HEK293 (cell line): ENCODE measurements around the gene VOPP1.

ENCODE experiments used
- CTCF ChIA-PET: fragments of 350-600 bp; formaldehyde crosslinking; extraction: SDS; loops from one replicate; lab custom pipeline; 2021; ENCODE audit warnings: antibody characterized with exemption; lab: Yijun Ruan, JAX
- POLR2A ChIA-PET: fragments of 300-600 bp; formaldehyde crosslinking; extraction: SDS; loops from one replicate; lab custom pipeline; 2020; ENCODE audit warnings: antibody characterized with exemption, inconsistent platforms; lab: Yijun Ruan, JAX
- H3K27ac ChIP-seq: fragments of 200-500 bp; sonication (Bioruptor generic); 2 replicates; pipeline ENCODE4 v1.5.1; 2014; ENCODE audit warnings: low read depth, low read length, control low read depth, inconsistent platforms; ENCODE audit errors: extremely low read depth
- H3K36me3 ChIP-seq, 2 experiments: fragments of 200-500 bp in 1 of 2; sonication (Bioruptor generic) in 1 of 2; 1 replicate in 1 of 2; 2 replicates in 1 of 2; pipeline ENCODE4 v1.5.1; 2014 to 2017; ENCODE audit warnings: inconsistent platforms in 2 of 2, low read length in 2 of 2; ENCODE audit not compliant: control insufficient read depth in 2 of 2, insufficient read depth in 1 of 2
- H3K4me1 ChIP-seq: fragments of 200-500 bp; sonication (Bioruptor generic); 2 replicates; pipeline ENCODE4 v1.5.1; 2014; ENCODE audit warnings: mild to moderate bottlenecking, low read length, inconsistent platforms; ENCODE audit not compliant: control insufficient read depth, insufficient read depth
- H3K4me3 ChIP-seq: 2 replicates; pipeline ENCODE4 v1.5.1; 2011; ENCODE audit warnings: low read depth, mild to moderate bottlenecking, control low read depth, low read length, moderate library complexity
- H3K9me3 ChIP-seq: fragments of 200-500 bp; sonication (Bioruptor generic); 2 replicates; pipeline ENCODE4 v1.5.1; 2014; ENCODE audit warnings: low read depth, low read length, inconsistent platforms; ENCODE audit not compliant: control insufficient read depth, insufficient read depth
- PRDM1 ChIP-seq: fragments of 450-650 bp; formaldehyde crosslinking; IDR thresholded peaks from 2 replicates; pipeline ENCODE4; 2016; ENCODE audit warnings: missing biosample characterization, missing genetic modification characterization
- SCRT1 ChIP-seq: fragments of 450-650 bp; formaldehyde crosslinking; IDR thresholded peaks from 2 replicates; pipeline ENCODE4 v1.5.1; 2016; ENCODE audit warnings: missing biosample characterization, missing genetic modification characterization, borderline replicate concordance
- SP2 ChIP-seq: fragments of 450-650 bp; formaldehyde crosslinking; IDR thresholded peaks from 2 replicates; pipeline ENCODE4 v1.5.1; 2016; ENCODE audit warnings: missing biosample characterization, missing genetic modification characterization
- ZBTB1 ChIP-seq: fragments of 450-650 bp; formaldehyde crosslinking; IDR thresholded peaks from 2 replicates; pipeline ENCODE4 v1.5.1; 2016; ENCODE audit warnings: missing biosample characterization, missing genetic modification characterization
- ZEB2 ChIP-seq: fragments of 450-650 bp; formaldehyde crosslinking; IDR thresholded peaks from 2 replicates; pipeline ENCODE4 v1.5.1; 2016; ENCODE audit warnings: missing biosample characterization, missing genetic modification characterization
- ZNF155 ChIP-seq: fragments of 450-650 bp; formaldehyde crosslinking; IDR thresholded peaks from 2 replicates; pipeline ENCODE4 v1.5.1; 2016; ENCODE audit warnings: missing biosample characterization, missing genetic modification characterization
- ZNF16 ChIP-seq: fragments of 450-650 bp; formaldehyde crosslinking; IDR thresholded peaks from 2 replicates; pipeline ENCODE4 v1.5.1; 2016; ENCODE audit warnings: low read depth, missing biosample characterization, missing genetic modification characterization
- ZNF202 ChIP-seq: fragments of 450-650 bp; formaldehyde crosslinking; IDR thresholded peaks from 2 replicates; pipeline ENCODE4 v1.5.1; 2016; ENCODE audit warnings: missing biosample characterization, missing genetic modification characterization, borderline replicate concordance
- ZNF211 ChIP-seq: fragments of 450-650 bp; formaldehyde crosslinking; IDR thresholded peaks from 2 replicates; pipeline ENCODE4 v1.5.1; 2016; ENCODE audit warnings: low read depth, missing biosample characterization, missing genetic modification characterization
- ZNF23 ChIP-seq: fragments of 450-650 bp; formaldehyde crosslinking; IDR thresholded peaks from 2 replicates; pipeline ENCODE4 v1.5.1; 2016; ENCODE audit warnings: missing biosample characterization, missing genetic modification characterization, borderline replicate concordance
- ZNF292 ChIP-seq: fragments of 450-650 bp; formaldehyde crosslinking; IDR thresholded peaks from 2 replicates; pipeline ENCODE4 v1.5.1; 2016; ENCODE audit warnings: low read depth, missing biosample characterization, missing genetic modification characterization, borderline replicate concordance
- ZNF311 ChIP-seq: fragments of 450-650 bp; formaldehyde crosslinking; IDR thresholded peaks from 2 replicates; pipeline ENCODE4 v1.5.1; 2017; ENCODE audit warnings: missing biosample characterization, missing genetic modification characterization, borderline replicate concordance
- ZNF571 ChIP-seq: fragments of 450-650 bp; formaldehyde crosslinking; IDR thresholded peaks from 2 replicates; pipeline ENCODE4 v1.5.0; 2017; ENCODE audit warnings: missing biosample characterization, missing genetic modification characterization
- ZNF585B ChIP-seq: fragments of 450-650 bp; formaldehyde crosslinking; IDR thresholded peaks from 2 replicates; pipeline ENCODE4 v1.5.1; 2016; ENCODE audit warnings: missing biosample characterization, missing genetic modification characterization
- ZNF776 ChIP-seq: fragments of 450-650 bp; formaldehyde crosslinking; IDR thresholded peaks from 2 replicates; pipeline ENCODE4 v1.5.0; 2017; ENCODE audit warnings: missing biosample characterization, missing genetic modification characterization, borderline replicate concordance
- ZSCAN4 ChIP-seq: fragments of 450-650 bp; formaldehyde crosslinking; IDR thresholded peaks from 2 replicates; pipeline ENCODE4 v1.5.1; 2017; ENCODE audit warnings: missing biosample characterization, missing genetic modification characterization
- TF ChIP-seq, protein P1 (sequence below): fragments of 450-650 bp; IDR thresholded peaks from 2 replicates; pipeline ENCODE4 v1.5.1; 2018; ENCODE audit warnings: missing biosample characterization, mild to moderate bottlenecking, missing genetic modification characterization
- TF ChIP-seq, protein P2 (sequence below): fragments of 450-650 bp; formaldehyde crosslinking; IDR thresholded peaks from 2 replicates; pipeline ENCODE4 v1.5.1; 2016; ENCODE audit warnings: missing biosample characterization, missing genetic modification characterization

The VOPP1 gene

GRCh38 chr7:55457801-55458200, 114.5 kb downstream of the VOPP1 start:
- no peaks in the 10 kb centered on the region for H3K36me3 ChIP-seq
- H3K9me3 ChIP-seq: no peaks in the 10 kb centered on the region; the same call in 1 of the 2 replicates
- TF ChIP-seq, protein P1, sequence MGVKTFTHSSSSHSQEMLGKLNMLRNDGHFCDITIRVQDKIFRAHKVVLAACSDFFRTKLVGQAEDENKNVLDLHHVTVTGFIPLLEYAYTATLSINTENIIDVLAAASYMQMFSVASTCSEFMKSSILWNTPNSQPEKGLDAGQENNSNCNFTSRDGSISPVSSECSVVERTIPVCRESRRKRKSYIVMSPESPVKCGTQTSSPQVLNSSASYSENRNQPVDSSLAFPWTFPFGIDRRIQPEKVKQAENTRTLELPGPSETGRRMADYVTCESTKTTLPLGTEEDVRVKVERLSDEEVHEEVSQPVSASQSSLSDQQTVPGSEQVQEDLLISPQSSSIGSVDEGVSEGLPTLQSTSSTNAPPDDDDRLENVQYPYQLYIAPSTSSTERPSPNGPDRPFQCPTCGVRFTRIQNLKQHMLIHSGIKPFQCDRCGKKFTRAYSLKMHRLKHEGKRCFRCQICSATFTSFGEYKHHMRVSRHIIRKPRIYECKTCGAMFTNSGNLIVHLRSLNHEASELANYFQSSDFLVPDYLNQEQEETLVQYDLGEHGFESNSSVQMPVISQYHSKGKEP (tag by site-specific recombination): no peak
- TF ChIP-seq ZNF292 (tag by site-specific recombination) (no peak), ZBTB1 (tag by site-specific recombination) (no peak), ZNF202 (tag by site-specific recombination) (no peak), SCRT1 (tag by site-specific recombination) (no peak), ZNF16 (tag by site-specific recombination) (no peak), PRDM1 (tag by site-specific recombination) (no peak), ZNF311 (tag by site-specific recombination) (no peak), ZNF585B (tag by site-specific recombination) (no peak), ZSCAN4 (tag by site-specific recombination) (no peak), SP2 (tag by site-specific recombination) (no peak), ZNF155 (tag by site-specific recombination) (no peak), ZNF23 (tag by site-specific recombination) (no peak), ZNF211 (tag by site-specific recombination) (no peak)
- TF ChIP-seq, protein P2, sequence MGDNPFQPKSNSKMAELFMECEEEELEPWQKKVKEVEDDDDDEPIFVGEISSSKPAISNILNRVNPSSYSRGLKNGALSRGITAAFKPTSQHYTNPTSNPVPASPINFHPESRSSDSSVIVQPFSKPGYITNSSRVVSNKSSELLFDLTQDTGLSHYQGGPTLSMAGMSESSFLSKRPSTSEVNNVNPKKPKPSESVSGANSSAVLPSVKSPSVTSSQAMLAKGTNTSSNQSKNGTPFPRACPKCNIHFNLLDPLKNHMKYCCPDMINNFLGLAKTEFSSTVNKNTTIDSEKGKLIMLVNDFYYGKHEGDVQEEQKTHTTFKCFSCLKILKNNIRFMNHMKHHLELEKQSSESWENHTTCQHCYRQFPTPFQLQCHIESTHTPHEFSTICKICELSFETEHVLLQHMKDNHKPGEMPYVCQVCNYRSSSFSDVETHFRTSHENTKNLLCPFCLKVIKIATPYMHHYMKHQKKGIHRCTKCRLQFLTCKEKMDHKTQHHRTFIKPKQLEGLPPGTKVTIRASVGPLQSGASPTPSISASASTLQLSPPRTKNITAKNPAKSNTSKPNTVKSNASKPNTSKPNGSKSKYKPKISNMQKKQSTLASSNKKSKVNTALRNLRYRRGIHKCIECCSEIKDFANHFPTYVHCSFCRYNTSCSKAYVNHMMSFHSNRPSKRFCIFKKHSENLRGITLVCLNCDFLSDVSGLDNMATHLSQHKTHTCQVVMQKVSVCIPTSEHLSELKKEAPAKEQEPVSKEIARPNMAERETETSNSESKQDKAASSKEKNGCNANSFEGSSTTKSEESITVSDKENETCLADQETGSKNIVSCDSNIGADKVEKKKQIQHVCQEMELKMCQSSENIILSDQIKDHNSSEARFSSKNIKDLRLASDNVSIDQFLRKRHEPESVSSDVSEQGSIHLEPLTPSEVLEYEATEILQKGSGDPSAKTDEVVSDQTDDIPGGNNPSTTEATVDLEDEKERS: no peak
- no peak overlapping the region for H3K27ac ChIP-seq
- no peak overlapping the region for H3K4me3 ChIP-seq
- ChIA-PET CTCF (no interaction called here), POLR2A (no interaction called here)
- H3K4me1 ChIP-seq: no peaks in the 10 kb centered on the region

- ChIA-PET POLR2A (no interaction called here), CTCF (interaction anchor here (0.5 to 1.4 kb wide), 2 partner anchors 16 to 646 kb away, joined by 3 to 4 read pairs; no protein-coding TSS in a partner anchor)
- Histone ChIP-seq H3K4me3 (no peak overlapping the region), H3K4me1 (no peaks in the 10 kb centered on the region), H3K27ac (no peak overlapping the region), H3K9me3 (no peaks in the 10 kb centered on the region), H3K36me3 (no peaks in the 10 kb centered on the region)
- no peak for TF ChIP-seq ZEB2
- no peak for TF ChIP-seq ZNF571 (tag by site-specific recombination)
- no peak for TF ChIP-seq ZNF776 (tag by site-specific recombination)
Measured at GRCh38 chr7:55452971-55453370, 119.3 kb downstream of the VOPP1 start.
